ENCODE results near the gene ZBTB46.
"Not testable (repeated sequence)": the region's sequence is repeated elsewhere in the genome, so short reads cannot be mapped to it uniquely, and the experiment has no call there.

ZBTB46 gene

DNA sequence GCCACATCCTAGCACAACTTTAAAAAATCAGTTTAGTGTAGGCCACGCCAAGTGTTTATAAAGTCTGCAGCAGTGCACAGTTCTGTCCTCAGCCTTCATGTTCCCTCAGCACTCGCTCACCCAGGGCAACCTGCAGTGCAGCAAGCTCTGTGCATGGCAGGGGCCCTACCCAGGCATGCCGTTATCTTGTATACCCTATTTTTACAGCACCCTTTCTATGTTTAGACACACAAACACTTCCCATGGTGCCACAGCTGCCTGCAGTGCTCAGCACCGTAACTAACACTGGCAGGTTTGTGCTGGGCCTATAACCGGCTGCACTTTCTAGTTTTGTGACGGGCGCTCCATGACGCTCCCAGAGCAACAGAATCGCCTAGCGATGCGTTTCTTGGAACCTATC, 43.8 kb downstream of the ZBTB46 start:
- no peak for DNase-seq (ENCODE audit: low read depth)

DNA sequence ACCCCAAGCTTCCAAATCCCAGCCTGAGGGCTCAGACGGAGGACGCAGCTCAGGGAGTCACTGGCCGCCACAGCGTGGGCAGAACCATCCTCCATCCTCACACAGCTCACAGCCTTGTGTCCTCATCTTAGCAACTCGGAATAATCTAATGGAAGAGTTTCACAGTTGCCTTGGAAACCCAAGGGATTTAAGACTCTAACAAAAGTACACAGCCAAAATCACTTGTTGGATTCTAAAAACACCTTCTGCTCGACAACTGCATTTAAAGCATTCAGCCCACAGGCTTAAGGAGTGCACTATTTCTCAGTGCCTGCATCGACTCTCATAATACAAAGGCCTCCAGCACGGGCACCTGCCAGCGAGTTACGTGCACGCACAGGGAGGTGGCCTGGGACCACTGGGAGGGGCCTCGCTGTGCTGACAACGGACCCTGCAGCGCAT, 45.4 kb downstream of the ZBTB46 start:
- DNase-seq (ENCODE audit: low read depth): no peak

DNA sequence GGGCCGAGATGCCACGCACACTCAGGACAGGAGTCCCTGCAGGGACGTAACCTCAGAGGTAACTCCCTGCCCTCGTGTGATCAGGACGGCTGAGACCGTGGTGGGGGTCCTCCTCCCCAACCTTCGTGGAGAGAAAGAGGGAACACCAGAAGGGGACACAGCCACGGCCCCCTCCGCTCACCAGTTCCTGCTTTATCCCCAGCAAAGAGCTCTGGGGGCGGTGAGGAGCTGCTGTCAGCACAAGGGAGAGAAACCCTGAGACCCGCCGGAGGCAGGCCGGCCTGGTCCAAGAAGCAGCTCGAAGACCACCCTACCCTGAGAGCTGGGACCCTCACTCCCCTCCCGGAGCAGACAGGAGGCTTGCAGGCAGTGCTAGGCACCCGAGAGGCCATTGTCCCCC, 47.1 kb downstream of the ZBTB46 start:
- no peak for DNase-seq (ENCODE audit: low read depth)

DNA sequence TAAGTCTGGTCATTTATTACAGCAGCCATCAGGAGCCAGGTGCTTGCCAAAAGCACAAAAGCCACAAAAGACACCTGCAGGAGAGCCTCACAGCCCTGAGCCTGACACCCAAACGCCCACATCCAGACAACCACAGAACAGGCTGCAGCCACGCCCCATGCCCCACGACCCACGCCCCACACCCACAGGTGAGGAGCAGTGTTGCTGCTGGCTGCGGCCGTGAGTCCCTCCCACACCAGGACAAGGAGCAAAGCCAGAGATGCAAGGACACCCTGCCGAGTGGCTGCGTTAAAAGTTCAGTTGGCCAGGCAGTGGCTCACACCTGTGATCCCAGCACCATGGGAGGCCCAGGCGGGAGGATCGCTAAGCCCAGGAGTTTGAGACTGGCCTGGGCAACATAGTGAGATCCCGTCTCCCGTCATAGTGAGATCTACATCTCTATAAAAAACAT, 48.5 kb downstream of the ZBTB46 start:
- no peak for DNase-seq (ENCODE audit: low read depth)

DNA sequence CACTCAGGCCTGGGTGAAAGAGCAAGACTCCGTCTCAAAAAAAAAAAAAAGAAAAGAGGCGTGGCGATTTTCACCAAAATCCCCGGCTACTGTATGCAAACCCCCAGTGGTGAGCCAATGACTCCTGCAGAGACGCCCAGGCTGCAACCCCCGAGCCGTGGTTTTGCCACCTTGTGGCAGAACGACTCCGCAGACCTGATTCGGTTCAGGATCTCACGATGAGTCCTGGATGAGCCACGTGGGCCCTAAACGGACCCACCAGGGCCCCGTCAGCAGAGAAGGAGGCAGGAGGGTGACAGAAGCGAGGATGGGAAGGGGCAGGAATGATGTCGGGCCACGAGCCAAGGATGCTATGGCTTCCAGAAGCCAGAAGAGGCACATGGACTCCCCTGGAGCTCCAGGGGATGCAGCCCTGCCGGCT, 49.0 kb downstream of the ZBTB46 start:
- DNase-seq (ENCODE audit: low read depth): no peak

DNA sequence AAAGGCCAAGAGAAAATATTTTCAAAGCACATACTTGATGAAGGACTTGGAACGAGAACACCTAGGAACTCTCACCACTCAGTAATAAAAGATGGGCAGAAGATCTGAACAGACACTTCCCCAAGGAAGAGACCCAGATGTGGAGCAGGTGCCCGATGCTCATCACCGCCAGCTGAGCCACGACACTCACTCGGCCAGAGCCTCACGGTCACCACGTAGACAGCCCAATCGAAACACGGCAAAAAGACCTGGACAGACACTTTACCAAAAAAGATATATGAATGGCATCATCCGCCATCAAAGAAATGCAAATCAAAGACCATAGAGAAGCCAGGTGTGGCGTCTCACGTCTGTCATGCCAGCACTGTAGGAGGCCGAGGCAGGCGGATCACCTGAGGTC, 49.9 kb downstream of the ZBTB46 start:
- DNase-seq (ENCODE audit: low read depth): no peak

DNA sequence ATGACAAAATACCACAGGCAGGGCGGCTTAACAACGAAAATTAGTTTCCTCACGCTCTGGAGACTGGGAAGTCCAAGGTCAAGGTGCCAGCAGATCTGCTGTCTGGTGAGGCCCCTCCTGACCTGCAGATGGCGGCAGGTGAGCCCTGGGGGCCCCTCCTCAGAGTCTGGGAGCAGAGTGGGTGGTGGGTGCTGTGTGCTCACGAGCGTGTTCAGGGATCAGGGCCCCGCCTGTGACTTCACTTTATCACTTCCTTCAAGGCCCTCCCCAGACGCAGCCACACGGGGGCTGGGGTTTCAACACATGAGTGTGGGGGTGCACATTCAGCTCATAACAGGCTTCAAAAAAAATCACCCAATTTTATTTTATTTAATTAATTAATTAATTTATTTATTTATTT, 52.2 kb downstream of the ZBTB46 start:
- DNase-seq (ENCODE audit: low read depth): no peak

DNA sequence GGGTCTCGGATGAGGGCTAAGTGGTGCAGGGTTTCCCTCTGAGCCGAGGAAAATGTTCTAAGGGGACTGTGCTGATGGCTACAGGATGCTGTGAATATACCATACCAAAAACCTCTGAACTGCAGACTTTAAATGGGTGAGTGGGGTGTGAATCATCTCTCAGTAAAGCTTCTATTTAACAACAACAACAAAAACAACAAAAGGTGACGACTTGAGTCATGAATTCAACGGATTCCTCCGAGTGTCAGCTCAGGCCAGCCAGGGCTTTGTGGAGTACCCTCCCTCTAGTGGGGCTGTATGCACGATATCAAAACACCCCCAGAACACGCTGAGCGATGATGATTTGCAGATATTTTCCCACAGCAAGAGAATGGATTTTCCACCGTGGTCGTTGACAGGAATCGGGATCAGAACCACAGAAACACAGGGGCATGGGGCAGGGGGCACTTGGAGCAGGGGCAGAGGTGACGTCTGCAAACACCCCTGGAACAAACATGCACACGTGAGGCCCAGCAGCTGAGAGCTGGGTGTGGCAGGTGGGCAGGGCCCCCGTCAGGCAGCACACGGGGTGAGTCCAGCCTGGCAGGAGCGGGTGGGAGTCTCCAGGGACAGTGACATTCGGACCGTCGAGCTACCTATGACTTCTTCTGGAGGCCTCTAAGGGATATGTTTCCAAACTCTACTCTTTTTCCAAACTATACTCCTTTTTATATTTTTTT, 52.9 kb downstream of the ZBTB46 start:
- DNase-seq (ENCODE audit: low read depth): no peak

DNA sequence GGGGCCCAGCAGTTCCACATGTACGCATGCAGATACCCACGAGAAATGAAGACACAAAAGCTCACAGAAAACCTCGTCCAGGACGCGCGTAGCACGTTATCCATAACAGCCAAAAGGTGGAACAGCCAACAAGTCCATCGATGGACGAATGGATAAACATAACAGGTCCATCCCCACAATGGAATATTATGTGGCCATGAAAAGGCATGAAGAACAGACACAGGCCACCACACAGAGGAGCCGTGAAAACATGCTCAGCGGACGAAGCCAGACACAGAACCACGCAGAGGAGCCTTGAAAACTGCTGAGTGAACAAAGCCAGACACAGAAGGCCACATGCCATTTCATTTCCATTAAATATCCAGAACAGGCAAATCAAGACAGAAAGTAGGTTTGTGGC, 53.5 kb downstream of the ZBTB46 start:
- DNase-seq (ENCODE audit: low read depth): no peak

DNA sequence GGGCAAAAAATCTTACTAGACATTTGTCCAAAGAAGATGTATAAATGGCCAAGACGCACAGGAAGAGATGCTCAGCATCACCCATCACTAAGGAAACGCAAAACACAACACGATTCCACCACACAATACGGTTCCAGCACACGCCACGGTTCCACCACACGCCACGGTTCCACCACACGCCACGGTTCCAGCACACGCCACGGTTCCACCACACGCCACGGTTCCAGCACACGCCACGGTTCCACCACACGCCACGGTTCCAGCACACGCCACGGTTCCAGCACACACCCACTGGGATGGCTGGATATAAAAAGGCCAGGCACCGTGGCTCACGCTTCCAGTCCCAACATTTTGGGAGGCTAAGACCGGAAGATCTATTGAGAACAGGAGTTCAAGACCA, 54.2 kb downstream of the ZBTB46 start:
- DNase-seq (ENCODE audit: low read depth): not testable (repeated sequence)

DNA sequence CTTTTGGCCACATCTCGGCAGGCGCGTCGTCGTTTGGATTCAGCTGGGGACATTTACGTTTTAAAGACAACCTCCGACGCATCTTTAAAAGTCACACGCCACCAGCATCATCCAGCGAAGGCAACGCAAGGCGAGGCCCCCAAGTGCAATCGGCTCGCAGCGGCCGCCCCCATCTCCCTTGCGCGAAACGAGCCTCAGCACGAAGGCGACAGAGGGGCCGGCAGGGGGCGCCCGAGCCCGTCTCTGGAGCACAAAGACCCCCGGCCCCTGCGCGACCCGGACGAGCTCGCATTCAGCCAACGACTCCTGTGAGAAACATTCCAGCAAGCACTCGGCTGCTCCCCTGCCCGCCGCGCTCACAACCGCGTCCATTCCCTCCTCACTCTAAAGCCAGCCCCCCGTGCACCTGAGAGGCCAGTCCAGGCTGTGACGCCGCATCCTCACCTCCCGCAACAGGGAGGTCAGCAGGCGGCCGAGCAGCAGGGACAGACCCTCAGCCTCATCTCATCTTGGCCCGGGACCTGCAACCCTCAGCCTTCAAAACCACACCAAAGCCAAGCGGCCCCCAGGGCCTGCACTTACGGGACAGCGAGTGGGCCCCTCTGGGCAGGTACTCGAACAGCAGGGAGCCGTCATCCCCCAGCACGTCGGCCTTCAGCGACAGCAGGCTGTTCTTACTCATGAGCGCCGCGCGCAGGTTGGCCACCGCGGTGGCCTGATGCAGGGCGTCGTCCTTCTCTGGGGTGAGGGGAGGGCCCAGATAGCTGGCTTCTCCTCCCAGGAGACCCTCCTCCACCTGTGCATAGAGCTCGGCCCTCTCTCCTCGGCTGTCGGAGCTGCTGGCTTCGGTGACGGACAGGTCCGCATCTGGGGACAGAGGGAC, 55.7 kb downstream of the ZBTB46 start:
- no peak for DNase-seq (ENCODE audit: low read depth)

DNA sequence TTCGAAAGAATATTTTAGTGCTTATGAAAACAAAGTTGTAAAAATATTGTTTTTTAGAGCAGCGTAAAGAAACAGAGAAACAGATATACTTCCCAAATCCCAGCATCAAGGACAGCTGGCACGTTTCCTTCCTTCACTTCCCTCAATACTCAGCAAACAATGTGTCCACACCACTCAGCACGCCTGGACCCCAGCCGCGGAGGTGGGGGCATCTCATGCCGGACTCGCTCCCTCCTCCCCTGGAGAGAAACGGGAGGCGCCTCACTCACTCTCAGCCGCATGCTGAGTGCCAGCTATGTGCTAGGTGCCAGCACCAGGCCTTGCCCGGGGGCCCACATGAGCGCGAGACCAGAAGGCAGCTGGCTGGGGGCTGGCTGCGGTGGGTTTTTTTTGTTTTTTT, 56.8 kb downstream of the ZBTB46 start:
- no peak for DNase-seq (ENCODE audit: low read depth)

DNA sequence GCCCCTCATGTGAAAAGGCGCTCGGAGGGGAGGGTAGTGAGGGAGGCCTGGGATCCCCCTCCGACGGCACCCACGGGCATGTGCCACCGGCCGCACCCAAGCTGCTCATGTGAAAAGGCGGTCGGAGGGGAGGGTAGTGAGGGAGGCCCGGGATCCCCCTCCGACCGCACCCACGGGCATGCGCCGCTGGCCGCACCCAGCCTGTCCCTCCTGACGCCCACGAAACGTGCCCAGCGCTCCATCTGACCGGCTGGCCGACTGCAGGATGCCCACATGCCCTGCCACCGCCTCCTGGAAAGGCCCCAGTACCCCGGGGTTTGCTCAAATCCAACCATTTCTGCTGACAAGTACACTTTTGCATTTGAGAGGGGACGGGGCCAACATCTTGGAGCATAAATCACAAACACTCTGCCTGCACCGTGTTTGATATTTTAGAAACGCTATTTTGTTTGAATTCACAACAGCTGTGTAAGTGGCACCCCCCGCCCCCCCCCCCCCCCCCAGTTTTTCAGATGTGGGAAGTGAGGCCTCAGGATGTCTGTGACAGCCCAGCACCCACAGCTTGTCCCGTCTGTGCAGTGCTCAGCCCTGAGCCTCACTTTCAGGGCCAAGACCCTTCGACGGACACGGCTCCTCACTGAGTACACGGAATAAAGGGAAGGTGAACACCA, 57.4 kb downstream of the ZBTB46 start:
- DNase-seq (ENCODE audit: low read depth): no peak

DNA sequence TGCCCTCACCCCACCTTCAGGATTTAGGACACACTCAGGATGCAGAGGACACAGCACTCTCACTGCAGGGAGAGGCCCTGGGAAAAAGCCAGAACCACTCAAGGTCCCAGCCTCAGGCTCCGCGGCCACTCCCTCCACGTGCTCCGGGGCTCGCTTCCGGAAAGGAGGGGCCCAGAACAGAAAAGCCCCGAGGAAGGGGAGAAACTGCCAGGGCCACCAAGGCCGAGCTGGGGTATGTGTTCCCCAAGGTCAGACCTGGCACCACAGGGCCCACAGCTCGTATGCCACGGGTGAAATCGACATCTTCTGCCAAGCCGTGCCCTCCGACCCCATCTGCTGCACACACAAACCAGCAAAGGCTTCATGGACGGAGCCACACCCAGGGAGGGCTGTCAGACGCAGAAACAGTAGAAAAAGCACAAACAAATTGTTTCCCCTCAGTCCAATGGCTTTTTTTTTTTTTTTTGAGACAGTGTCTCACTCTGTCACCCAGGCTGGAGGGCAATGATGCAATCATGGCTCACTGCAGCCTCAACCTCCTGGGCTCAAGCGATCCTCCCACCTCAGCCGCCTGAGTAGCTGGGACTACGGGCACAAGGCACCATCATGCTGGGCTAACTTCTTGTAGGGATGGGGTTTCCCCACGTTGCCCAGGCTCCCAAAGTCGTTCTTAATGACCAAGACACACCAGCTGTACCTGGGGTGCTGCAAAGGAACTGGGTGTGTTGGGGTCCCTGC, 58.1 kb downstream of the ZBTB46 start:
- no peak for DNase-seq (ENCODE audit: low read depth)

DNA sequence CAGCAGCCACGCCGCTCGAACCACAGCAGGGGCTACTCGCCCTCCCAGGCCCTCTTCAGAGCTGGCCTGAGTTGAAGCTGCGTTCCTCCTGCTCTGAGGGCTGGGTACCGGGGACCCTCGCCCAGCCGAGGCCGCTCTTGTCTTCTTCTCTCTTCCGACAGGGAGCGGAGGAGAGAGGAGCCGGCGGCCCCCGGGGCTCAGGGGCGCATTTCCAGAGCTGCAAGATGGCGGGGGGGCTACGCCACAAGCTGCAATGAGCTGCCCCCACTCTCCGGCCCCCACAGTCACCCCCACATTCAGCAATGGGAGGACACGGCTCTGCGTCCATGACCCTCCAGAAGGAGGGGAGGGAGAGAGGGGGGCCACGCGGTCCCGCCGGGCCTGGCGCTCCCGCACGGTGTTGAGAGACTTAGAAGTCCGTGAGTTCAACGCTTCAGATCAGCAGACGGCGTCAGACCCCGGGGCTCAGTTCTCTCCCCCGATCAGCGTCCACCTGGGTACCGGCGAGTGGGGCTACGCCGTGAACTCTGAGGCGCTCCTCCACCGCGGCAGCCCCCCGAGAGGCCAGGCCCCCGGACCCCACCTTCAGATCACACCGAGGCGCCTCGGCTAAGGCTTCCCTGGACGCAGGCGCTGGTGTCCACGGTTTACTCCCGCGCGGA, 59.9 kb downstream of the ZBTB46 start:
- DNase-seq (ENCODE audit: low read depth): no peak

DNA sequence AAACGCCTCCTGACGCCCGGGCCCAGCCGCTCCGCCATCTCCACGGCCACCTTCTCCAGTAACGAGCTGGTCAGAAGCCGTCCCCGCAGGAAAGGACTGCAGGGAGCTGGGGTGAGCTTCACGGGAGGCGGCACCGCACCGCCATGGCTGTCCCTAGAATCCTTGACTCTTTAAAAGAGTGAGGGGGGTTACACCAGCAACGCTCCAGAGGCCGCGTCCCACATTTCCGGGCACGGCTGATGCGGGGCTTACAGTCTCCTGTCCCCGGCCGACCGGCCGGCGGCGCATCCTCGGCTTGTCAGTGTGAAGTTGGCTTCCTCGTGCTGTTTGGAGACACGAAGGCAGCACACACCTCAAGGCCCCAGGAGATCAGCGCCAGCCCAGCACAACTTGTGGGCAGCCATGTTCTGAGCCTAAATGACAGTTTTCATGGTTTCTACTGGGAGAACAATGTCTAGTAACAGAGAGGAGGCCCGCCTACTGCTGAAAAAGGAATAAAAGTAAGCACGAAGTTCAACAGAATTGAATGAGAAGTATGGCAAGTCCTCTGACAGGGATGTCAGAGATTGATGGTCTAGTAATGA, 61.1 kb downstream of the ZBTB46 start:
- DNase-seq (ENCODE audit: low read depth): no peak

DNA sequence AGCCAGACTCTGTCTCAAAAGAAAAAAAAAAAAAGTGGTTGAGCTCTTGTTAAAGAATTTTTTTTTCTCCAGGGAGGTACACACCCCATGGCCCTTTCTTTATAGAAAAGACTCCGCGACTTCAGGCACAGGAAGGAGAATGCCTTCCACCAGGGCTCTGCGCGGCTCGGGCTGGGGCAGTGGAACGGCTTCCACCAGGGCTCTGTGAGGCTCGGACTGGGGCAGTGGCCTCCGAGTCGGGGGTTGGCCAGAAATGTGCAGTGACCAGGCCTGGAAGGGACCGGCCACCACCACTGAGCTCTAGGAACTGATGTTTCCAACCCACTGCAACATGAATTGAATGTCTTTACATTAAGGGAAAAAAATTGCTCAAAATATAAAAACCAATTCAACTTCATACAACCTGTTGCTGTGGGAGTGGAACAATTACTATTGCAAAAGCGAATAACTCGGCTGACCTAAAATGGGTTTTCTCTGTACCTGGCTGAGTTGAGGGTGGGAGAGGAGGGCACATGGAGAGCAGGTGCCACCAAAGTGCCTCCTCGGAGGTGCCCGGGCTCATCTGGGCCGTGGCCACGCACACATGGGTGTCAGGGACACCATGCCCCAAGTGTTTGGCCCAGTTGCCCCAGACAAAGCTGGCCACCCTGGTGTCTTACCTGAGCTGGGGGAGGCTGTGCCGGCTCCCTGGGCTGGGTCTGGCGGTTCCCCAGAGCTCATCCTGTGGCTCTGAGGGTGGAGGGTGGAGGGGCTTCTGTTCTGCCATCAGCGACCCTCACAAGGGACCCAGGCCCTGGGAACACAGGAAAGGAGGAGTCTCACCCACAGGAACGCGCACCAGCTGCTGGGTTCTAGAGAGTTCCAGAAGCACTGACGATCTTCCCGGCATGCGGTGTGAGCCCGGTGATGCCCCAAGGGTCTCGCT, 62.2 kb downstream of the ZBTB46 start:
- DNase-seq (ENCODE audit: low read depth): no peak

DNA sequence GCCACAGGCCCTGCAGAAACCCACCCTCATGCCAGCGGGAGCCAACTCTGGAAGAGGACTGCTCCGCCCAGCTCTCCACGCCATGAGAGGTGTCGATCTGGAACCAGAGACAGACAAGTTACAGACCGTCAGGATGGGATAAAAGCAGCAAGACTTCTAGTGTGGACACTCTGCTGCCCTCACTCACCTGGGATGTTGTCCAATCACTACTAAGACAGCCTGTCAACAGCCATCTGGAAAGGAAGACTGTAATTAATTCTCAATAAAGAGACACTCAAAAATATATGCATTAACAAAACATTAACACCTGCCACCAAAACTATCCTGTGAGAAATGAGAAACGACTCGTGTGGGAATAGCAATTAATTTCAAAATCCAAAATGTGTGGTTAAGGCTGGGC, 63.2 kb downstream of the ZBTB46 start:
- DNase-seq (ENCODE audit: low read depth): no peak

DNA sequence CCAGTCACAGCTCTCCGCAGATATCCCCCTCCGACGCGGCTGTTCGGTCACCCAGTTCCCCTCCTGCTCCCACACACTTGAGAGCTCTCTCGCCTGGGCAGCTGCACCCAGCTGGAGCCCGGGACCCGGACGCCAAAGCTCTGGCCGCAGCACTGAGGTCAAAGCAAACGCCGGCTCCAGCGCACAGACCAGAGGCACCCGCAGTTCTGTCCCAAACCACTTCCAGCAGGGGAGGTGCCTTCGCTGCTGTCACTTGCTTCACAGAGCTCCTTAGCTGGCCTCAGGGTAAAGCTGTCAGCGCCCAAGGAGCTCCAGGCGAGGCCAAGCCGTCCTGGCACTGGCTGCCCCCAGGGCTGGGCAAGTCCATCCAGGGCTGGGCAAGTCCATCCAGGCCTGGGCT, 63.6 kb downstream of the ZBTB46 start:
- DNase-seq (ENCODE audit: low read depth): no peak

All from T-helper 22 cell (primary cell).